DOHH2 (cell line): ENCODE data around the gene NOTO.

ENCODE experiments used
- H3F3A ChIP-seq: fragments of 200-600 bp; sonication (generic), shearing (Covaris generic); 2 replicates; pipeline ENCODE4 v1.6.0; 2016; ENCODE audit warnings: antibody characterized with exemption, mild to moderate bottlenecking; ENCODE audit not compliant: control insufficient read depth, insufficient read depth
- H3K27ac ChIP-seq: fragments of 200-600 bp; sonication (generic); 2 replicates; pipeline ENCODE4 v1.5.1; 2014; ENCODE audit warnings: low read depth, mild to moderate bottlenecking, low read length, moderate library complexity
- H3K27me3 ChIP-seq: fragments of 200-600 bp; sonication (generic); 2 replicates; pipeline ENCODE4 v1.6.1; 2014; ENCODE audit warnings: mild to moderate bottlenecking, low read length, mixed read lengths; ENCODE audit not compliant: control insufficient read depth
- H3K36me3 ChIP-seq: fragments of 200-600 bp; sonication (generic); 2 replicates; pipeline ENCODE4 v1.6.1; 2014; ENCODE audit warnings: mild to moderate bottlenecking, low read length, moderate library complexity, mixed read lengths; ENCODE audit not compliant: control insufficient read depth
- H3K4me1 ChIP-seq: fragments of 200-600 bp; sonication (generic); 2 replicates; pipeline ENCODE4 v1.6.1; 2014; ENCODE audit warnings: mild to moderate bottlenecking, low read length, mixed read lengths; ENCODE audit not compliant: control insufficient read depth
- H3K4me2 ChIP-seq: fragments of 200-600 bp; sonication (generic); 2 replicates; pipeline ENCODE4 v1.6.0; 2014; ENCODE audit warnings: mild to moderate bottlenecking, low read length, moderate library complexity
- H3K4me3 ChIP-seq: fragments of 200-600 bp; sonication (generic); 2 replicates; pipeline ENCODE4 v1.5.1; 2014; ENCODE audit warnings: mild to moderate bottlenecking, low read length, mixed read lengths
- H3K79me2 ChIP-seq: fragments of 200-600 bp; sonication (generic); 2 replicates; pipeline ENCODE4 v1.6.1; 2014; ENCODE audit warnings: mild to moderate bottlenecking, low read length, mixed read lengths; ENCODE audit not compliant: control insufficient read depth
- H3K9me2 ChIP-seq: fragments of 200-600 bp; sonication (generic); replicated peaks from 2 replicates; pipeline ENCODE4 v1.6.1; 2014; ENCODE audit warnings: mild to moderate bottlenecking, low read length, mixed read lengths; ENCODE audit not compliant: control insufficient read depth
- H3K9me3 ChIP-seq: fragments of 200-600 bp; sonication (generic); 2 replicates; pipeline ENCODE4 v1.6.1; 2014; ENCODE audit warnings: antibody characterized with exemption, low read length, mixed read lengths; ENCODE audit not compliant: control insufficient read depth, insufficient read depth
- H4K20me1 ChIP-seq: fragments of 200-600 bp; sonication (generic); 2 replicates; pipeline ENCODE4 v1.6.0; 2014; ENCODE audit warnings: low read depth, mild to moderate bottlenecking, antibody characterized with exemption, low read length, moderate library complexity; ENCODE audit not compliant: control insufficient read depth, insufficient read depth
- CTCF ChIP-seq: fragments of 200-600 bp; sonication (generic); IDR thresholded peaks from one replicate; pipeline ENCODE4 v1.5.1; 2014; ENCODE audit warnings: antibody characterized with exemption, mild to moderate bottlenecking, low read depth, low read length; ENCODE audit not compliant: poor library complexity, severe bottlenecking
- EZH2phosphoT487 ChIP-seq: fragments of 200-600 bp; sonication (generic); IDR thresholded peaks from 2 replicates; pipeline ENCODE4 v1.6.1; 2017; ENCODE audit warnings: borderline replicate concordance, mild to moderate bottlenecking, antibody characterized with exemption, low read length, moderate library complexity, mixed read lengths

NOTO gene

GRCh38 chr2:73257021-73257420 is 54.6 kb downstream of the NOTO start:
- TF ChIP-seq CTCF (no peak), EZH2phosphoT487 (no peak)
- Histone ChIP-seq H3K27ac (no peak overlapping the region), H3K4me1 (peaks cover 14% of the 10 kb centered on the region), H3K79me2 (no peaks in the 10 kb centered on the region), H3K27me3 (no peaks in the 10 kb centered on the region), H3K4me3 (no peak overlapping the region), H3K9me3 (no peaks in the 10 kb centered on the region), H3K9me2 (no peaks in the 10 kb centered on the region), H3K36me3 (peaks cover 87% of the 10 kb centered on the region), H4K20me1 (no peaks in the 10 kb centered on the region), H3K4me2 (no peak overlapping the region), H3F3A (peaks cover 27% of the 10 kb centered on the region)

GRCh38 chr2:73257425-73258125 is 55.2 kb downstream of the NOTO start:
- Histone ChIP-seq H3K9me2 (no peaks in the 10 kb centered on the region), H3K36me3 (peaks cover 86% of the 10 kb centered on the region), H3K9me3 (no peaks in the 10 kb centered on the region), H3K4me2 (no peak overlapping the region), H3K4me1 (peaks cover 14% of the 10 kb centered on the region), H3K27ac (no peak overlapping the region), H3F3A (peaks cover 21% of the 10 kb centered on the region), H4K20me1 (no peaks in the 10 kb centered on the region), H3K79me2 (no peaks in the 10 kb centered on the region), H3K4me3 (no peak overlapping the region), H3K27me3 (no peaks in the 10 kb centered on the region)
- TF ChIP-seq EZH2phosphoT487 = no peak
- no peak for TF ChIP-seq CTCF

- H3K9me2 ChIP-seq = no peaks in the 10 kb centered on the region
- no peak overlapping the region for H3K4me3 ChIP-seq
- H3K36me3 ChIP-seq = peaks cover 83% of the 10 kb centered on the region
- H3K9me3 ChIP-seq = no peaks in the 10 kb centered on the region
- no peak overlapping the region for H3K27ac ChIP-seq
- no peak for TF ChIP-seq CTCF
- no peak for TF ChIP-seq EZH2phosphoT487
- H3K4me1 ChIP-seq = peaks cover 14% of the 10 kb centered on the region
- H3K4me2 ChIP-seq = no peak overlapping the region
- no peaks in the 10 kb centered on the region for H4K20me1 ChIP-seq
- H3K79me2 ChIP-seq = no peaks in the 10 kb centered on the region
- H3F3A ChIP-seq = peaks cover 14% of the 10 kb centered on the region
- H3K27me3 ChIP-seq = no peaks in the 10 kb centered on the region
Observed at GRCh38 chr2:73258186-73258912, 56.0 kb downstream of the NOTO start.
